B cell (primary cell): Measurements from ENCODE around the gene RPTOR. TPM values are rescaled to one million over a fixed set of nuclear protein-coding genes. Genes with fewer than 3 reads are reported as not detected.

Experiments
- ATAC-seq: fragments of 200-7000 bp; cut with Tn5 transposase; one replicate; pipeline ENCODE4 v1.10.0; 2021; ENCODE audit warnings: low read depth, mild to moderate bottlenecking, moderate number of reproducible peaks, moderate library complexity
- CTCF ChIA-PET: fragments of 350-600 bp; sonication (Branson Sonifier 250); formaldehyde crosslinking; loops from one replicate; lab custom pipeline; 2021; ENCODE audit warnings: antibody characterized with exemption, inconsistent platforms; lab: Charles Lee
- POLR2A ChIA-PET: fragments of 350-600 bp; sonication (Branson Sonifier 250); formaldehyde crosslinking; loops from one replicate; lab custom pipeline; 2021; ENCODE audit warnings: antibody characterized with exemption; lab: Charles Lee
- DNase-seq: peaks from one replicate; pipeline ENCODE4 v3.0.0; 2013
- H2AFZ ChIP-seq: 2 replicates; pipeline ENCODE4 v1.6.1; 2012; ENCODE audit warnings: mild to moderate bottlenecking, low read depth, low read length; ENCODE audit not compliant: insufficient read depth, poor library complexity, severe bottlenecking
- H3K27ac ChIP-seq, 2 donors: 1 replicate in 1 of 2; 2 replicates in 1 of 2; pipeline ENCODE4 v1.5.1; 2012 to 2013; ENCODE audit warnings: low read length in 2 of 2, mild to moderate bottlenecking in 2 of 2, moderate library complexity in 1 of 2
- H3K27me3 ChIP-seq, 4 experiments: fragments of 200-600 bp in 1 of 4; sonication (generic) in 1 of 4; replicated peaks in 1 of 4; 1 replicate in 2 of 4; 2 replicates in 2 of 4; pipeline versions ENCODE4 v1.6.1 to v1.7.0; 2013 to 2016; ENCODE audit warnings: low read length in 3 of 4, mild to moderate bottlenecking in 2 of 4, mixed read lengths in 1 of 4, moderate library complexity in 1 of 4; ENCODE audit not compliant: insufficient read depth in 4 of 4, control insufficient read depth in 3 of 4; ENCODE audit errors: control extremely low read depth in 1 of 4
- H3K36me3 ChIP-seq, 2 experiments: replicated peaks in 1 of 2; 1 replicate in 1 of 2; 2 replicates in 1 of 2; pipeline versions ENCODE4 v1.6.1 to v1.7.1; 2013; ENCODE audit warnings: low read length in 1 of 2; ENCODE audit not compliant: insufficient read depth in 2 of 2, control insufficient read depth in 1 of 2; ENCODE audit errors: control extremely low read depth in 1 of 2, extremely low read depth in 1 of 2
- H3K4me1 ChIP-seq, 2 donors: fragments of 200-600 bp in 1 of 2; sonication (generic) in 1 of 2; 1 replicate in 1 of 2; 2 replicates in 1 of 2; pipeline versions ENCODE4 v1.5.1 to v1.6.1; 2013 to 2017; ENCODE audit warnings: low read length in 2 of 2; ENCODE audit not compliant: control insufficient read depth in 2 of 2, insufficient read depth in 2 of 2
- H3K4me2 ChIP-seq: replicated peaks from 2 replicates; pipeline ENCODE3; 2012; ENCODE audit warnings: mild to moderate bottlenecking, low read depth, low read length; ENCODE audit not compliant: poor library complexity, severe bottlenecking
- H3K4me3 ChIP-seq, 5 experiments: fragments of 200-600 bp in 1 of 5; sonication (generic) in 1 of 5; 1 replicate in 3 of 5; 2 replicates in 2 of 5; pipeline versions ENCODE4 v1.5.1 to v1.7.0; 2011 to 2016; ENCODE audit warnings: low read length in 4 of 5, mild to moderate bottlenecking in 4 of 5, low read depth in 2 of 5, control low read depth in 1 of 5, moderate library complexity in 1 of 5; ENCODE audit not compliant: insufficient read depth in 1 of 5; ENCODE audit errors: control extremely low read depth in 1 of 5, extremely low read depth in 1 of 5
- H3K79me2 ChIP-seq: fragments of 200-600 bp; sonication (generic); one replicate; pipeline ENCODE4 v1.6.0; 2016; ENCODE audit warnings: low read length; ENCODE audit not compliant: control insufficient read depth, insufficient read depth
- H3K9ac ChIP-seq: fragments of 200-600 bp; sonication (generic); 2 replicates; pipeline ENCODE4 v1.6.1; 2017; ENCODE audit warnings: mild to moderate bottlenecking, low read length, moderate library complexity
- H3K9me3 ChIP-seq, 3 donors: one replicate each; pipeline versions ENCODE4 v1.6.1 to v1.7.1; 2013; ENCODE audit warnings: low read length in 2 of 3; ENCODE audit not compliant: control insufficient read depth in 2 of 3, insufficient read depth in 1 of 3; ENCODE audit errors: control extremely low read depth in 1 of 3
- H4K20me1 ChIP-seq: 2 replicates; pipeline ENCODE4 v1.6.0; 2012; ENCODE audit warnings: mild to moderate bottlenecking, low read length; ENCODE audit not compliant: insufficient read depth, control insufficient read depth, poor library complexity, severe bottlenecking
- H3K27ac Mint-ChIP-seq: one replicate; pipeline ENCODE4 v1.8.0; 2021; ENCODE audit warnings: mixed read lengths
- H3K27me3 Mint-ChIP-seq: one replicate; pipeline ENCODE4 v1.8.0; 2021; ENCODE audit warnings: mixed read lengths
- H3K4me1 Mint-ChIP-seq: one replicate; pipeline ENCODE4 v1.8.0; 2021; ENCODE audit warnings: mixed read lengths
- H3K4me3 Mint-ChIP-seq: one replicate; pipeline ENCODE4 v1.8.0; 2021; ENCODE audit warnings: mixed read lengths
- H3K9me3 Mint-ChIP-seq: one replicate; pipeline ENCODE4 v1.8.0; 2022; ENCODE audit warnings: mixed read lengths; ENCODE audit not compliant: insufficient read depth
- CTCF ChIP-seq: fragments of 200-600 bp; IDR thresholded peaks from one replicate; pipeline ENCODE4 v1.8.0; 2022; ENCODE audit warnings: antibody characterized with exemption, mild to moderate bottlenecking
- EZH2 ChIP-seq: IDR thresholded peaks from 2 replicates; pipeline ENCODE4 v1.6.1; 2012; ENCODE audit warnings: borderline replicate concordance, low read depth, mild to moderate bottlenecking, moderate library complexity, low read length; ENCODE audit not compliant: insufficient read depth, poor library complexity, severe bottlenecking
- WGBS: methylation state at CpG from one replicate; pipeline ENCODE4 v1.1.5; 2013; ENCODE audit warnings: missing lambda C conversion rate; ENCODE audit not compliant: insufficient coverage; 5-methylcytosine and 5-hydroxymethylcytosine counted together
- intact Hi-C: fragments of 100-400 bp; cut with micrococcal nuclease; formaldehyde crosslinking; loops from one replicate; pipeline ENCODE4 v1.10.0; 2022
- polyA plus RNA-seq: library from polyadenylated mRNA; depleted of rRNA; stranded (reverse); fragments of >200 nt; gene quantifications from 2 replicates; pipeline ENCODE4 v1.2.3, GENCODE V29; 2012
- total RNA-seq, 2 donors: library from RNA; stranded (reverse); fragments of 120-200 nt in 1 of 2; gene quantifications; 1 replicate in 1 of 2; 2 replicates in 1 of 2; pipeline versions ENCODE4 v1.2.3 to v1.2.4, GENCODE V29; 2013 to 2022

Gene RPTOR
- total and polyA plus RNA-seq, 2 donors (not counting 1 experiment from before 2014, with no cell fraction given) = 13.4 to 58.8 TPM

GRCh38 chr17:80827646-80828643 lies 283.3 kb downstream of the RPTOR start:
- Mint-ChIP-seq H3K9me3 (no peaks in the 10 kb centered on the region), H3K4me1 (peaks cover 29% of the 10 kb centered on the region), H3K27me3 (no peaks in the 10 kb centered on the region), H3K4me3 (peak overlapping the region; percentile 39), H3K27ac (no peak overlapping the region)
- Histone ChIP-seq H2AFZ (no peak overlapping the region), H3K27ac (no peak overlapping the region), H4K20me1 (no peaks in the 10 kb centered on the region), H3K4me2 (peak overlapping the region; percentile 17), H3K9me3 (no peaks in the 10 kb centered on the region), H3K79me2 (no peaks in the 10 kb centered on the region), H3K9ac (no peak overlapping the region), H3K36me3 (peaks cover 0 to 32% of the 10 kb centered on the region in 2 experiments), H3K27me3 (no peaks in the 10 kb centered on the region), H3K4me3 (no peak overlapping the region), H3K4me1 (peaks cover 22 to 24% of the 10 kb centered on the region in 2 donors)
- POLR2A ChIA-PET = interaction anchor here (0.6 to 0.9 kb wide), 2 partner anchors 48 to 373 kb away, joined by 3 to 4 read pairs; no protein-coding TSS in a partner anchor
- 87% methylated on average over 27 of the region's 34 CpGs for WGBS
- TF ChIP-seq EZH2 (no peak), CTCF (no peak)
- CTCF ChIA-PET = interaction anchor here (0.5 kb wide), 1 partner anchor 254 kb away, joined by 4 read pairs; no protein-coding TSS in a partner anchor
- DNase-seq = no peak
- no peak for ATAC-seq
- intact Hi-C loops = no loop called here
